Activated CD4-positive, alpha-beta T cell treated with anti-CD3 and anti-CD28 coated beads for 24 hours (primary cell): ENCODE measurements around the gene ARMC5.
"Not testable (repeated sequence)": the region's sequence is repeated elsewhere in the genome, so short reads cannot be mapped to it uniquely, and the experiment has no call there.

Experiments
- DNase-seq, 2 donors: peaks; one replicate each; pipeline ENCODE4 v3.0.0-alpha.2; 2020; ENCODE audit warnings: low read depth in 2 of 2

The ARMC5 gene

GRCh38 chr16:31499928-31500327, 40.6 kb downstream of the ARMC5 start:
- DNase-seq: no peak

- DNase-seq: no peak
Measured at GRCh38 chr16:31501226-31501965, 42.1 kb downstream of the ARMC5 start.

GRCh38 chr16:31501966-31502348, 42.7 kb downstream of the ARMC5 start:
- DNase-seq: no peak

- DNase-seq: no peak
Measured at GRCh38 chr16:31502981-31503380, 43.7 kb downstream of the ARMC5 start.

- DNase-seq: not testable (repeated sequence)
Measured at GRCh38 chr16:31503555-31503954, 44.3 kb downstream of the ARMC5 start.

GRCh38 chr16:31504159-31504558, 44.9 kb downstream of the ARMC5 start:
- DNase-seq: no peak

- no peak for DNase-seq
Measured at GRCh38 chr16:31505483-31505882, 46.2 kb downstream of the ARMC5 start.

GRCh38 chr16:31507617-31507928, 48.3 kb downstream of the ARMC5 start:
- DNase-seq: no peak

- DNase-seq: peak; percentile 76 to 77
Measured at GRCh38 chr16:31507929-31508705, 48.8 kb downstream of the ARMC5 start, which contains the start of gene RUSF1. TSS of gene RUSF1 (minus strand) at chr16:31508391. CDS start at chr16:31508373, 18 bp downstream.

- DNase-seq: no peak
Measured at GRCh38 chr16:31508706-31509195, 49.5 kb downstream of the ARMC5 start.

GRCh38 chr16:31513126-31513525, 53.8 kb downstream of the ARMC5 start:
- DNase-seq: no peak

GRCh38 chr16:31513884-31514283, 54.6 kb downstream of the ARMC5 start:
- DNase-seq: no peak
